Loucy (cell line): Measurements from ENCODE around the gene PTGDR2.

Source experiments
- EZH2phosphoT487 ChIP-seq: fragments of 200-600 bp; IDR thresholded peaks from 2 replicates; pipeline ENCODE4 v1.6.1; 2018; ENCODE audit warnings: antibody characterized with exemption, mild to moderate bottlenecking, moderate library complexity, borderline replicate concordance
- TF ChIP-seq, protein P1 (sequence below): fragments of 200-600 bp; sonication (generic); conservative IDR thresholded peaks from 2 replicates; pipeline ENCODE4 v1.5.1; 2014; ENCODE audit warnings: mild to moderate bottlenecking, antibody characterized with exemption, low read length

DNA sequence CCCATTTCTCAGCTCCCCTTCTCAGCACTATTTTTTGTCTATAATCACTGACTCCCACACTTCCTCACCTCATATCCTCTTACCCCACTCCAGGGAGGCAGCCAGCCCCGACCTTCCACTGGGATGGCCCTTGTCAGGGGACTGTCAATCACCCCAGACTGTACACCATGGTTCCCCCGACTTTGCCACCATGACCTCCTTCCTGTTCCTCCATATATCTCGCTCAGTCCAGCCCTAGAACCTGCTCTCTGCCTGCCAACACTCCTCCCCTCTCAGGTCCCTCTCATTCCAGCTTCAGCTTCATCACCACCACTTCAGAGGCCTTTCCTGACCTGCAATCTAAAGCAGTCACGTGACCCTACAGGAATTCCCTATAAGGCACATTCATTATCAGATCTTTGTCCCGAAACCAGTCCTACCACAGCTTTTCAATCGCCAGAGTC lies 34.1 kb upstream of the PTGDR2 start:
- TF ChIP-seq, protein P1, sequence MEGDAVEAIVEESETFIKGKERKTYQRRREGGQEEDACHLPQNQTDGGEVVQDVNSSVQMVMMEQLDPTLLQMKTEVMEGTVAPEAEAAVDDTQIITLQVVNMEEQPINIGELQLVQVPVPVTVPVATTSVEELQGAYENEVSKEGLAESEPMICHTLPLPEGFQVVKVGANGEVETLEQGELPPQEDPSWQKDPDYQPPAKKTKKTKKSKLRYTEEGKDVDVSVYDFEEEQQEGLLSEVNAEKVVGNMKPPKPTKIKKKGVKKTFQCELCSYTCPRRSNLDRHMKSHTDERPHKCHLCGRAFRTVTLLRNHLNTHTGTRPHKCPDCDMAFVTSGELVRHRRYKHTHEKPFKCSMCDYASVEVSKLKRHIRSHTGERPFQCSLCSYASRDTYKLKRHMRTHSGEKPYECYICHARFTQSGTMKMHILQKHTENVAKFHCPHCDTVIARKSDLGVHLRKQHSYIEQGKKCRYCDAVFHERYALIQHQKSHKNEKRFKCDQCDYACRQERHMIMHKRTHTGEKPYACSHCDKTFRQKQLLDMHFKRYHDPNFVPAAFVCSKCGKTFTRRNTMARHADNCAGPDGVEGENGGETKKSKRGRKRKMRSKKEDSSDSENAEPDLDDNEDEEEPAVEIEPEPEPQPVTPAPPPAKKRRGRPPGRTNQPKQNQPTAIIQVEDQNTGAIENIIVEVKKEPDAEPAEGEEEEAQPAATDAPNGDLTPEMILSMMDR: no peak
- TF ChIP-seq EZH2phosphoT487: no peak
